Activated B cell treated with CpG ODN at 0.5 μM for 24 hours (primary cell): ENCODE results near the gene UBR4. TPM values are rescaled to one million over a fixed set of nuclear protein-coding genes. Genes with fewer than 3 reads are reported as not detected.

Source experiments
- ATAC-seq: fragments of 200-7000 bp; cut with Tn5 transposase; one replicate; pipeline ENCODE4 v1.10.0; 2021; ENCODE audit warnings: low read depth, mild to moderate bottlenecking, moderate library complexity
- CTCF ChIA-PET: fragments of 350-600 bp; sonication (Branson Sonifier 250); formaldehyde crosslinking; loops from one replicate; lab custom pipeline; 2021; ENCODE audit warnings: antibody characterized with exemption; lab: Charles Lee
- POLR2A ChIA-PET: fragments of 350-600 bp; sonication (Branson Sonifier 250); formaldehyde crosslinking; loops from one replicate; lab custom pipeline; 2021; ENCODE audit warnings: antibody characterized with exemption; lab: Charles Lee
- DNase-seq: peaks from one replicate; pipeline ENCODE4 v3.0.0; 2022
- H3K27ac Mint-ChIP-seq: one replicate; pipeline ENCODE4 v1.8.0; 2020; ENCODE audit warnings: mixed read lengths
- H3K27me3 Mint-ChIP-seq: one replicate; pipeline ENCODE4 v1.8.0; 2021; ENCODE audit warnings: mixed read lengths
- H3K36me3 Mint-ChIP-seq: one replicate; pipeline ENCODE4 v1.8.0; 2021; ENCODE audit warnings: low read depth, mixed read lengths
- H3K4me1 Mint-ChIP-seq: one replicate; pipeline ENCODE4 v1.8.0; 2021; ENCODE audit warnings: mixed read lengths
- H3K4me3 Mint-ChIP-seq: one replicate; pipeline ENCODE4 v1.8.0; 2020; ENCODE audit warnings: mild to moderate bottlenecking, mixed read lengths
- H3K9me3 Mint-ChIP-seq: one replicate; pipeline ENCODE4 v1.8.0; 2020; ENCODE audit warnings: mixed read lengths
- intact Hi-C: fragments of 100-400 bp; cut with micrococcal nuclease; formaldehyde crosslinking; loops from one replicate; pipeline ENCODE4 v1.15.1; 2024
- total RNA-seq: library from RNA; stranded (reverse); gene quantifications from 2 replicates; pipeline ENCODE4 v1.2.3, GENCODE V29; 2022
- TF ChIP-seq, protein P1 (sequence below): fragments of 200-600 bp; IDR thresholded peaks from one replicate; pipeline ENCODE4 v1.8.0; 2022; ENCODE audit warnings: antibody characterized with exemption, mild to moderate bottlenecking

The UBR4 gene
- total RNA-seq, 1 donor from 2014 or later: 262 TPM

DNA sequence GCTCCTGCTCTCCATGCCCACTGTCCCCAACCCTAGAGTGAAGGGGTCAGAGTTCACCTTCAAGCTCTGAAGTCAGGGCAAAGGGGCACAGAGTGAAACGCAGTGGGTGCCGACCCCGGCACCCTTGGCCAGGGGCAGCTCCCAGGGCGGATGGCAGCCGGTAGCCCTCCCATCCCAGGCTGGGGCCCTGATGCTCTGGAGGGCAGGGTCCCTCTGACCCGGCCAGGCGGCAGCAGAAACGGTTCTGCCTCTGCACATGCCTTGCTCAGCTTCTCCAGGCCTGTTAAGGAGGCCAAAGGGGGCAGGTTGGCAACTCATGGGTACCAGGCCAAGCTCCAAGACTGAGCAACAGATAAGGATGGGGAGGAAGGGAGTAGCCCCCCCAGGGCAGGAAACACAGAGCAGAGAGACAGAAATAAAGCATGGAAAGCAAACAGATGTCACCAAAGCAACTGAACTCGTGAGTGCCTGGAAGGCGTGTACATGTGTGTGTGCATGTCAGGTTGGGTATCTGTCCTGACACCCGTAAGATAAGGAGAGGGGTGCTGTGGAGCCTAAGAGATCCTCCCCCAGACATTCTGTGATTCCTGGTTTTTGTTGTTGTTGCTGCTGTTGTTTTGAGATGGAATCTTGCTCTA lies 141.3 kb downstream of the UBR4 start:
- no peak for ATAC-seq
- ChIA-PET POLR2A (no interaction called here), CTCF (no interaction called here)
- Mint-ChIP-seq H3K27ac (no peak overlapping the region), H3K27me3 (no peaks in the 10 kb centered on the region), H3K9me3 (no peaks in the 10 kb centered on the region), H3K4me3 (no peak overlapping the region), H3K4me1 (no peaks in the 10 kb centered on the region), H3K36me3 (peaks cover 13% of the 10 kb centered on the region)
- TF ChIP-seq, protein P1, sequence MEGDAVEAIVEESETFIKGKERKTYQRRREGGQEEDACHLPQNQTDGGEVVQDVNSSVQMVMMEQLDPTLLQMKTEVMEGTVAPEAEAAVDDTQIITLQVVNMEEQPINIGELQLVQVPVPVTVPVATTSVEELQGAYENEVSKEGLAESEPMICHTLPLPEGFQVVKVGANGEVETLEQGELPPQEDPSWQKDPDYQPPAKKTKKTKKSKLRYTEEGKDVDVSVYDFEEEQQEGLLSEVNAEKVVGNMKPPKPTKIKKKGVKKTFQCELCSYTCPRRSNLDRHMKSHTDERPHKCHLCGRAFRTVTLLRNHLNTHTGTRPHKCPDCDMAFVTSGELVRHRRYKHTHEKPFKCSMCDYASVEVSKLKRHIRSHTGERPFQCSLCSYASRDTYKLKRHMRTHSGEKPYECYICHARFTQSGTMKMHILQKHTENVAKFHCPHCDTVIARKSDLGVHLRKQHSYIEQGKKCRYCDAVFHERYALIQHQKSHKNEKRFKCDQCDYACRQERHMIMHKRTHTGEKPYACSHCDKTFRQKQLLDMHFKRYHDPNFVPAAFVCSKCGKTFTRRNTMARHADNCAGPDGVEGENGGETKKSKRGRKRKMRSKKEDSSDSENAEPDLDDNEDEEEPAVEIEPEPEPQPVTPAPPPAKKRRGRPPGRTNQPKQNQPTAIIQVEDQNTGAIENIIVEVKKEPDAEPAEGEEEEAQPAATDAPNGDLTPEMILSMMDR: no peak
- intact Hi-C loops: no loop called here
- DNase-seq: no peak

DNA sequence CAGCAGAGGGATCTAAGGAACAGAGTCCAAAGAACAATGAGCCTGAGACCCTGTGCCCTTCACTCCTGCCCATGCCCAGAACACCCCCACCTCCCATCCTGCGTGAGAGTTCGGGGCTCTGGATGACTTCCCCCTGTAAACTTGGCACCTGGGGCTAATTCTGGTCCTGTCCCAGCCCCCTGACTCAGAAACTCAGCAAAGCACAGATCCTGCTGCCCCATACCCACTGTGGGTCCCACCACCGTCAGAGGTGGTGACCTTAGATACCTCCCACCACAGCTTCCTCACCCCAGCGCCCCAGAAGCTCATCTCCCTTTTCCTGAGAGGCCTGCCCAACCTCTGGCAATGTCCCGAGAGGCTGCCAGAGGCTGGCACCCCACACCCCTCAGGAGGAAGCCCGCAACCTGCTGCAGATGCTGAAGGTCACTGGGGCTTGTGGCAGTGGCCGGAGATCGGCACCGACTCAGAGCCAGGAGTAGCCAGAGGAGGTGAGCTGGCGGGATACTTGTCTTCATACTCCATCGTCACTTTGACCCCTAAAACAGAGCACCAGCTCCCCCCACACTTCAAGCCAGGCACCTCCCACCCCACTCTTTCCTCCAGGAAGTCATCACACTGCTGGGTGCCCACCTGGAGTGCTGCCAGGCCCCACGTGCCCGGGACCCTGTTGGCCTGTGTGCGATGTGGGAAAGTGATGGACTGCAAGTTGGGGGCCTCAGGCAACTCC lies 142.0 kb downstream of the UBR4 start:
- Mint-ChIP-seq H3K27ac (no peak overlapping the region), H3K27me3 (no peaks in the 10 kb centered on the region), H3K4me3 (no peak overlapping the region), H3K4me1 (no peaks in the 10 kb centered on the region), H3K9me3 (no peaks in the 10 kb centered on the region), H3K36me3 (peaks cover 7% of the 10 kb centered on the region)
- POLR2A ChIA-PET: no interaction called here
- intact Hi-C loops: no loop called here
- no peak for ATAC-seq
- CTCF ChIA-PET: no interaction called here
- DNase-seq: no peak
- TF ChIP-seq, protein P1: no peak

DNA sequence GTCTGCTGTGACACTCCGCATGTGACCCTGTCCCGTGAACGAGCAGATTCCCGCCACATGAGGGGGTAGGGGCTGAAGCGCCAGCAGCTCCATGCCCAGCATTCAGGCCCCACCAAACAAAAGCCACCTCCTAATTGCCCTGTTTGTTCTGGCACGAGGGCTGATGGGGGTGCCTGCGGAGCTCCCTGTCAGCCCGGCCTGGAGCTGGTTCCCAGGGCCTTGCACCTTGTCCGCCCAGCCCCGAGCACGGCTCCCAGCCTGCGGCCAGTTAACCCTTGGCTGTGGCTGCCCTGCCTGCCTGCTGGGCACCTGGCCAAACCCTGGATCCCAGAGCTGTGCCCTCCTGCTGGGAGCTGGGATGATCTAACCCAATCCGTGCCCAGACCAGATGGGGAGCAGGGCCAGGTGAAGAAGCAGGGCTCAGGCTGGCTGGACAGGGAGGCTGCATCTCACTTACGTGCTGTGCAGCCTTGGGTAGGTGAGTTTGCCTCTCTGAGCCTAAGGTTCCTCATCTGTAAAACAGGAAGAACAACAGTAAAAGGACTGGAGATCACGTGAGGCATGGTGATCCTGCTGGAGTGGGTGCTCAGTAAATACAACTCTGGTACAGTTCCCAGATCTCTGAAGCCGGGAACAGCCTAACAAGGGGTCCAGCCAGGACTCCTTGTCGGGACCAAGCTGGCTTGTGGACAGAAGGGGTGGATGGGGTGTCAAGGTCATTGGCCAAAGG lies 142.7 kb downstream of the UBR4 start:
- no peak for ATAC-seq
- CTCF ChIA-PET: no interaction called here
- intact Hi-C loops: no loop called here

DNA sequence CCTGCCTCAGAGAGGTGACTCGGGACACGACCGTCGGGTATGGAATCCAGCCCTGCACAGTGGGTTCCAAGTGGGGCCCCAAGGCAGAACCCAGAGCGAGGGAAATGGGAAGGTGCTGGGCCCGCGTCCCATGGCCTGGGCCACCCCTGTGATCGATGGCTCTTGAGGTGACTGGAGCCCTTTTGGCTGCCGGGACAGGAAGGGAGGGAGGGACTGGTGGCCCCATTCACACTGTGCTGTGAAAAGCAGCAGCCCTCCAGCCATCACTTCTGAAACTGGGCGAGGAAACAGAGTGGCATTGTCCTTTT lies 143.2 kb downstream of the UBR4 start:
- CTCF ChIA-PET: no interaction called here
- POLR2A ChIA-PET: no interaction called here
- Mint-ChIP-seq H3K4me3 (no peak overlapping the region), H3K9me3 (no peaks in the 10 kb centered on the region), H3K36me3 (no peaks in the 10 kb centered on the region), H3K27ac (no peak overlapping the region), H3K27me3 (no peaks in the 10 kb centered on the region), H3K4me1 (no peaks in the 10 kb centered on the region)
- intact Hi-C loops: no loop called here
- ATAC-seq (no peak), DNase-seq (no peak)
- TF ChIP-seq, protein P1: no peak

More for the DNA sequence above, 142.7 kb downstream of the UBR4 start:
- no peak overlapping the region for H3K4me3 Mint-ChIP-seq
- H3K9me3 Mint-ChIP-seq: no peaks in the 10 kb centered on the region
- no peaks in the 10 kb centered on the region for H3K27me3 Mint-ChIP-seq
- TF ChIP-seq, protein P1: no peak
- no peak for DNase-seq
- no peaks in the 10 kb centered on the region for H3K36me3 Mint-ChIP-seq
- H3K4me1 Mint-ChIP-seq: no peaks in the 10 kb centered on the region
- H3K27ac Mint-ChIP-seq: no peak overlapping the region
- POLR2A ChIA-PET: no interaction called here

DNA sequence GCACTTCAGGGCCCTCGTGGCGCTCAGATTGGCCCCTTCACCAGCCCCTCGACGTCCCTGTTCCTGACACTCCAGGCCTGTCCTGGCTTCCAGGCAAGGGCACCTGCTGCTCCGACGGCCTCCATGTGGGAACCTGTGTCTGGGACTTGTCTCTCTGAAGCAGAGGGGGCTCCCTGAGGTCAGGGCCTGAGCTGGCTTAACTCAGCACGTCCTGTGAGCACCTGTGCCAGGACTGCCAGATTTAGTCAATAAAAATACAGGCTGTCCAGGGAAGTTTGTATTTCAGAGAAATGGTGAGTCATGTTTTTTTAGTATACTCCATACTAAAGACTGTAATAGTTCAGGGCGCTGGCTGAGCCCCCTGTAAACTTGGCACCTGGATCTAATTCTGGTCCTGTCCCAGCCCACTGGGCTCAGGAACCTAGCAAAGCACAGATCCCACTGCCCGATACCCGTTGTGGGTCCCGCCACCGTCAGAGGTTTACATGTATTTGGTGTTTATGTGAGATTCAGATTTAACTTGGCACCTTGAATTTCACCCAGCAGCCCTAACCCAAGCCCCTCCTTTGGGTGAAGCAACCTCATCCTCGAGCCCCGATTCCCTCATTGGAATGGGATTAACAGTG lies 143.7 kb downstream of the UBR4 start:
- ChIA-PET CTCF (no interaction called here), POLR2A (no interaction called here)
- intact Hi-C loops: no loop called here
- no peaks in the 10 kb centered on the region for H3K27me3 Mint-ChIP-seq
- H3K9me3 Mint-ChIP-seq: peaks cover 1% of the 10 kb centered on the region
- no peak overlapping the region for H3K4me3 Mint-ChIP-seq
- H3K27ac Mint-ChIP-seq: no peak overlapping the region
- ATAC-seq (no peak), DNase-seq (no peak)
- H3K4me1 Mint-ChIP-seq: no peaks in the 10 kb centered on the region
- TF ChIP-seq, protein P1: no peak
- no peaks in the 10 kb centered on the region for H3K36me3 Mint-ChIP-seq
